Mucosa of descending colon (tissue), 3 donors: ENCODE data around the gene BNC2. TPM values are rescaled to one million over a fixed set of nuclear protein-coding genes. Genes with fewer than 3 reads are reported as not detected.

ENCODE experiments used
- ATAC-seq: fragments of 200-7000 bp; cut with Tn5 transposase; one replicate; pipeline ENCODE4 v1.9.1; 2020; ENCODE audit warnings: mild to moderate bottlenecking, moderate library complexity
- DNase-seq, 3 donors: peaks; one replicate each; pipeline ENCODE4 v3.0.0-alpha.2; 2020
- H3K36me3 ChIP-seq: fragments of 200-600 bp; one replicate; pipeline ENCODE4 v1.8.0; 2021; ENCODE audit warnings: low read depth, mild to moderate bottlenecking
- H3K4me1 ChIP-seq: fragments of 200-600 bp; one replicate; pipeline ENCODE4 v1.8.0; 2021; ENCODE audit warnings: low read depth, mild to moderate bottlenecking
- H3K4me3 ChIP-seq: fragments of 200-600 bp; one replicate; pipeline ENCODE4 v1.8.0; 2021; ENCODE audit warnings: mild to moderate bottlenecking
- H3K9me3 ChIP-seq: fragments of 200-600 bp; one replicate; pipeline ENCODE4 v1.8.0; 2021; ENCODE audit warnings: mild to moderate bottlenecking
- intact Hi-C, 2 donors: fragments of 100-400 bp; cut with DNase I in 1 of 2; cut with micrococcal nuclease in 1 of 2; formaldehyde crosslinking; loops; one replicate each; pipeline versions ENCODE4 v1.11.0 to v1.11.1; 2022; cut with DNase I, micrococcal nuclease
- total RNA-seq, 3 donors: library from RNA; stranded (reverse); fragmentation: NEBNext Ultra II Directional in 2 of 3; extraction: Animal tissue kit (Norgen Biotek cat#: 25700) in 2 of 3; gene quantifications; one replicate each; pipeline versions ENCODE4 v1.2.1 to v1.2.4, GENCODE V29; 2021 to 2023
- TF ChIP-seq, protein P1 (sequence below): fragments of 200-600 bp; IDR thresholded peaks from one replicate; pipeline ENCODE4 v1.8.0; 2022; ENCODE audit warnings: antibody characterized with exemption, mild to moderate bottlenecking
- donor health status: DM: no; HTN: no; CAD: no; lungs with moderate emphysema.
- donor health status: DM: no; HTN: no; CAD: no.
- donor health status: DM: no; HTN: yes; CAD: no.

The BNC2 gene
- total RNA-seq, 3 donors from 2014 or later, result 8.2 to 192 (median 12.0) TPM

DNA sequence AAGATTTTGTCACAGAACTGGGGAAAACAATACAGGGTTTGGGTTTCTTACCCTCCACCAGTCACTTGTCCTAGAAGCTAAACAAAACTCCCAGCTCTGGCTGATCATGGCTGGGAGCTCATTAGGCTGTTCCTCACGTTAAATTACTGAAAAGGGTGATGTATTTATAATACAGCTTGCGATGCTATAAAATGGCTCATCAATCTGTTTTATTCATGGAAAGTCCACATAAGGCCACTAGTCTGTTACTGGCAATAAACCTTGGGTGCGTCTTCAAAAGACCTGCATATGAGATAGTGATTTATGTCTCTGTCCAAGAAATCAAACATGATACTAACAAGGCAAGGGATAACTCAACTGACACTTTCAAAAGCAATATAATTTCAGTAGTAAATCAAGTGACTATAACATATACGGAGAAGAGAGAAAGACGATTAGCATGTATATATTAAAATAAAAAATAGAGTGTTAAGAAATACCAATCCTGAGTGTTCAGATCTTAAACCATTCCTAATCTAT lies 219.0 kb downstream of the BNC2 start:
- H3K4me1 ChIP-seq, result no peaks in the 10 kb centered on the region
- DNase-seq, result no peak
- ATAC-seq, result no peak
- no peaks in the 10 kb centered on the region for H3K36me3 ChIP-seq
- no peak overlapping the region for H3K4me3 ChIP-seq
- intact Hi-C loops, result no loop called here
- TF ChIP-seq, protein P1, sequence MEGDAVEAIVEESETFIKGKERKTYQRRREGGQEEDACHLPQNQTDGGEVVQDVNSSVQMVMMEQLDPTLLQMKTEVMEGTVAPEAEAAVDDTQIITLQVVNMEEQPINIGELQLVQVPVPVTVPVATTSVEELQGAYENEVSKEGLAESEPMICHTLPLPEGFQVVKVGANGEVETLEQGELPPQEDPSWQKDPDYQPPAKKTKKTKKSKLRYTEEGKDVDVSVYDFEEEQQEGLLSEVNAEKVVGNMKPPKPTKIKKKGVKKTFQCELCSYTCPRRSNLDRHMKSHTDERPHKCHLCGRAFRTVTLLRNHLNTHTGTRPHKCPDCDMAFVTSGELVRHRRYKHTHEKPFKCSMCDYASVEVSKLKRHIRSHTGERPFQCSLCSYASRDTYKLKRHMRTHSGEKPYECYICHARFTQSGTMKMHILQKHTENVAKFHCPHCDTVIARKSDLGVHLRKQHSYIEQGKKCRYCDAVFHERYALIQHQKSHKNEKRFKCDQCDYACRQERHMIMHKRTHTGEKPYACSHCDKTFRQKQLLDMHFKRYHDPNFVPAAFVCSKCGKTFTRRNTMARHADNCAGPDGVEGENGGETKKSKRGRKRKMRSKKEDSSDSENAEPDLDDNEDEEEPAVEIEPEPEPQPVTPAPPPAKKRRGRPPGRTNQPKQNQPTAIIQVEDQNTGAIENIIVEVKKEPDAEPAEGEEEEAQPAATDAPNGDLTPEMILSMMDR, result no peak
- no peaks in the 10 kb centered on the region for H3K9me3 ChIP-seq

DNA sequence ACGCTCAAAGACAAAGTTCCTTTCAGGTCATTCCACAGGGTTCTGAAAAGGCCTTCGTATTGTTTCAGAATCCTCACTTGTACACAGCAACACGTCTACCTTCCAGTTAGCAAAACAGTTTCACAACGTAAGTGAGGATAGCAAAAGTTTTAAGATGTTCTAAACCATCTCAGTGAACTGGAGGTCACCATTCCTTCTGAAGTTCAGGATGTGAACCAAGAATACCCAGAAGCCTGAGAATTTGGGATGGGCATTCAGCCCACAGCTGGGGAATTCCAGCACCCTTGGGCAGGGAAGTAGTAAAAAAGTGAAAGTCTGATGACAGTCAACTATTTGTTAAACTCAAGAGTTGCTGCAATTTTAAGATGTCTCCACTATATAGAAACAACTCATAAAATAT lies 224.5 kb downstream of the BNC2 start:
- no peaks in the 10 kb centered on the region for H3K9me3 ChIP-seq
- no peak for DNase-seq
- TF ChIP-seq, protein P1, result no peak
- no peaks in the 10 kb centered on the region for H3K36me3 ChIP-seq
- H3K4me1 ChIP-seq, result no peaks in the 10 kb centered on the region
- no peak for ATAC-seq
- intact Hi-C loops, result no loop called here
- no peak overlapping the region for H3K4me3 ChIP-seq

DNA sequence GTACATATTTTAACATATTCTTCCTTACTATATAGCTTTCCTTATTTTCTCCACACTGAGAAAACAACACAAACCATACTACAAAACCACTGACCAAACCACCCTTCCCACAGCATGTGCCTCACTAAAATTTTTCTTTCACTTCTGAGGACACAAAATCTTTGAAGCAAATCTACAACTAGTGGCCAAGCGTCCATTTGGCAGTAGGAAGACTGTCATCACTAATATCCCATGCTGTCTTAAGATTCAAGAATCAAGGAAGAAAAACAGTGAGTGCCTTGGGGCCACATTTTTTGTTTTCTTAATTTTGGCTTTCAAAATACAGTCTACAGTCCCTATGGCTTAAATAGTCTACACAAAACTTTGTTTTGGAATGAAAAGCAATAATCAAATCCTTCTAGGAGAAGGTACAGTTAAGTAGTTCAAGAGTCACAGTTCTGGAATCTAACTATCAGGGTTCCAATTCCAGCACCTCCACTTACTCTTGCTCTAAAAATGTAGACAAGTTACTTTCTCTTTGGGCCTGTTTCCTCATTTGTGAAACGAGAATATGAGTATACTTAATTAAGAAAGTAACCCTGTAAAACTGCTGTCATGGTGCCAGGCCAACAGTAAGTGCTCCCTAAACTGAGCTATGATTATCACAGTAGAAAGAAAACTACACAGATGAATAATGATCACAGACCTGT lies 227.9 kb downstream of the BNC2 start:
- Histone ChIP-seq H3K9me3 (no peaks in the 10 kb centered on the region), H3K4me1 (no peaks in the 10 kb centered on the region), H3K4me3 (no peak overlapping the region), H3K36me3 (no peaks in the 10 kb centered on the region)
- TF ChIP-seq, protein P1, result no peak
- ATAC-seq (no peak), DNase-seq (no peak)
- intact Hi-C loops, result no loop called here

DNA sequence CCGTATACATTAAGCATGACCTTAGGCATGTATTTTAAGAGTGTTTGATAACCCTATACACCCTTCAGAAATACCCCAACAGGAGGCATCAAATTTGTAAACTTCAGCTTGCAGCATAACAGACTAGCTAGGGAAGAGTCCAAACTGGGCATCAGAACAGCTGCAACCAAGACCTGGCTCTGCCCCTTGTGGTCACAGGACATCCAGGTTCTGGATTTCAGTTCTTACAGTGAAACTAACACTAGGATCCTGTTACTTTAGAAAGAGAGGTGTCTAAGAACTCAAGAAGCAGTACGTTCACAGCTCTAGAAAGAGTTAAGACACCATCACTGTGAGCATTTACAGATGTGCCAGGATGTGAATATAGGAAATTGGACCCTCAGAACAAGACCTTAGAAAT lies 229.8 kb downstream of the BNC2 start:
- DNase-seq (no peak), ATAC-seq (no peak)
- Histone ChIP-seq H3K4me1 (no peaks in the 10 kb centered on the region), H3K4me3 (no peak overlapping the region), H3K9me3 (no peaks in the 10 kb centered on the region), H3K36me3 (no peaks in the 10 kb centered on the region)
- intact Hi-C loops, result no loop called here
- TF ChIP-seq, protein P1, result no peak

- Histone ChIP-seq H3K36me3 (no peaks in the 10 kb centered on the region), H3K4me3 (no peak overlapping the region), H3K4me1 (no peaks in the 10 kb centered on the region), H3K9me3 (no peaks in the 10 kb centered on the region)
- TF ChIP-seq, protein P1, result no peak
- DNase-seq (no peak), ATAC-seq (no peak)
- intact Hi-C loops, result loop anchor here in 1 of 2 donors (10.0 kb wide), 1 partner anchor 65 kb away; no protein-coding TSS in a partner anchor
These were observed 230.8 kb downstream of the BNC2 start for GRCh38 chr9:16639644-16640043.
